HG03342 (cell line): ENCODE results near the gene FHOD1.

Experiments used
- ATAC-seq: cut with Tn5 transposase; IDR thresholded peaks from one replicate; pipeline ENCODE4 v1.9.1; 2021; ENCODE audit warnings: mild to moderate bottlenecking, moderate library complexity; ENCODE audit not compliant: unreplicated experiment

Gene FHOD1

DNA sequence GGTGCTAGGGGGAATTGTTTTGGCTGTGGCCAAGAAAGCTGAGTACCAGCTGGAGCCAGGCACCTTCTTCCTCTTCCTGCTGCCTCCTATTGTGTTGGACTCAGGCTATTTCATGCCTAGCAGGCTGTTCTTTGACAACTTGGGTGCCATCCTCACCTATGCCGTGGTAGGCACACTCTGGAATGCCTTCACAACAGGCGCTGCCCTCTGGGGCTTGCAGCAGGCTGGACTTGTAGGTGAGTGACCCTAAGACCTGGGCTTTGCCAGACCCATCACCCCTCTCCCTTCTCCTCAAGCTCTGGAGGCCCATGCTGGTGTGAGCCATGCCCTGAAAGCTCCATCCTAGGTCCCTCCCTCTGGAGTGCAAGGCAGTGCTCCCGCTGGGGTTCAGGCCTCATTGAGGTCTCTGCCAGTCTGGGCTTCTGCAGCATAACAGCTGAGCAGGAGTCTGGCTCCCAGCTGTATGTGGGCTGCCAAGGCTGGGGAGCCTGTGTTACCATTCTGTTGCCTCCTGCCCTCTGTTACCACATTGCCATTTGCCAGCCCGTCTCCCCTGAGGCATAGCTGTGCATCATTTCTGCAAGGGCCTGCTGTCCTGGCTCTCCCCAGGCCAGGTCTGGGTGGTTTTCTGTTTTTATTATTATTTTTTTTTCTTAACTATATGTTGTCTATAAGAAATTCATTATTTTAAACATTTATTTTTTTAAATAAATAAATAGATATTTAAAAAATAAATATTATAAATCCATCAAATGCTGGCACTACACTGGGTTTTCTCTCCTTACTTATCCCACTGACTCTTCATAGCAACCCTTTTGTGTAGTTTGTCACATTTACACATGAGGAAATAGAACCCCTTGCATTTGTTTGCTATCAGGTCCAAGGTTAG is 5.6 kb upstream of the FHOD1 start:
- ATAC-seq = no peak

DNA sequence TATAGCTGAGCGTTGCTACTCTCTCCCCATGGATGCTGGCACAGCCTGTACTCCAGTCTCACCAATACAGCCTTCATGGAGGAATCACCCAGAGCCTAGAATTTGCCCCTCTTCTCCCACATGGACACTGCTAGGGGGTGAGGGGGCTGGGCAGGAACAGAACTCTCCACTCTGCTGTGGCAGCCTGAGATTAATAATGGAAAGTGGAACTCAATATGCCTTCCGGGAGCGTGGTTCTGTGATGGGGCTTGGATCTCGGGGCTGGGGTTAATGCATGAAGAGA is 2.7 kb upstream of the FHOD1 start:
- no peak for ATAC-seq

DNA sequence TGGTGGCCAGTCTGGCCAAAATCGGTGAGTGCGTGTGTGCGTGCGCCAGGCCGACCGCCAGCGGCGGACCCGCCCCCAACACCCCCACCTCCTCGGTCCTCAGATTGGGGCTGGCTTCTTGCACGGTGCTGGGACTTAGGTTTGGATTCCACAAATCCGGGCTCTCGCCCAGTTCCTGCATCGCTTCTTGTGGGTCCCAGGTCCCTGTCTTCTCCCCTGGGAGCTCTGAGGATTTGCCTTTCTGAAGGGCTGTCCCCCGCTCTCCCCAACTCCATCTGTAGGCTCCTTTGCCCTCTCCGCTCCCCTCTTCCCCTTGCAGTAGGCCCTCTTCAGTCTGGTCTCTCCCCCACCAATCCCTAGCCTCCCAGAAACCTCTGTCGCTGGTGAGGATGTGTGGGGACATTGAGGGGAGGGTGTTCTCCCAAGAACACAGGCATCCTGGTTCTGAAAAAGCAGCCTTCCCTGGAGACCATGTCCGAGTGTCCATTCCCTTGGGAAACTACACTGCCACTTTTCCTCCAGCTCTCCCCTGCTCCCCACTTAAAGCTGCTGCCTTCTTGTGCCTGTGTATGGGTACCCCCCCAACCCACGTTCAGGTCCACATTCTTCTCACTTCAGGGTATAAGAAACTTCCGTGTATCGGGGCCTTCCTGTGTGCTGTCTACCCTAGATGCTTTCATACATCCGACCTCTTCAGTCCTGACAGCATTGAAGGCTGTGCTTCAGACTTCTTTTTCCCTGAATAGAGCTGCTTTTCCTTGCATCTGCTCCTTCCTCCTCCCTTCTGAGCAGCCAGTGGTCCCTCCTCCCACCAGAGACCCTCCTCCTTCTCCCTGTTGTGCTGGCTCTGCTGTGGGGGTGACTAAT is 2.1 kb upstream of the FHOD1 start:
- ATAC-seq = no peak

DNA sequence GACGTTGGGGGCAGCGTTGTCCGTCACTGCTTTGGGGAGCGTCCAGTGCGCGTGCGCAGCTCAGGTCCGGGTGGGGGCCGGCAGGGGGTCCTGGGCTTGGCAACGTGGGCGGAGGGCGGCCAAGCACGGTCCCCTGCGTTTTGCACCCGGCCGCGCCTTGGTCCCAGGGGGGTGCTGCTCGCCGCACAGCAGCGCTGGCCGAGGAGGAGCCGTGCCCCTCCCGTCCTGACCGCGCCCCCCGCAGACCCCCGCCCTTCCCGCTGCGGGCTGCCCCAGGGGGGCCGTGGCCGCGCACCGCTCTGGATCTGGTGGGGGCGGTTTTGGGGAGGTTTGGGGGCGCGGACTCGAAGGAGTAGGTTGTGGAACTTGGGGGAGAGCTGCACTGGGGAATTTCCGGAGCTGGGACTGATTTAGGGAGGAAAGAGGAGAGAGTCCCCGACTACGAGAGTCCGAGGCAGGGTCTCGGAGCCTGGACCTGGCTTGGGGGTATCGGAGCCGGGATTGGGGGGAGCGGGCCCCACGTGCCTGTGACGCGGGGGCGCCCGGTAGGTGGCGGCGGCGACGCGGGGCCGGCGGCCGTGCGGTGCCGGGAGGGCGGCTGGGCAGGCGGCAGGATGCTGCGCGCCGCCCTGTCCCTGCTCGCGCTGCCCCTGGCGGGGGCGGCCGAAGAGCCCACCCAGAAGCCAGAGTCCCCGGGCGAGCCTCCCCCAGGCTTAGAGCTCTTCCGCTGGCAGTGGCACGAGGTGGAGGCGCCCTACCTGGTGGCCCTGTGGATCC is 1.3 kb upstream of the FHOD1 start, which contains the start of gene SLC9A5:
TSS of gene SLC9A5 (plus strand) at position 579 of the 777 bp plus-strand sequence. CDS start at position 615, 36 bp downstream.
- ATAC-seq = no peak

DNA sequence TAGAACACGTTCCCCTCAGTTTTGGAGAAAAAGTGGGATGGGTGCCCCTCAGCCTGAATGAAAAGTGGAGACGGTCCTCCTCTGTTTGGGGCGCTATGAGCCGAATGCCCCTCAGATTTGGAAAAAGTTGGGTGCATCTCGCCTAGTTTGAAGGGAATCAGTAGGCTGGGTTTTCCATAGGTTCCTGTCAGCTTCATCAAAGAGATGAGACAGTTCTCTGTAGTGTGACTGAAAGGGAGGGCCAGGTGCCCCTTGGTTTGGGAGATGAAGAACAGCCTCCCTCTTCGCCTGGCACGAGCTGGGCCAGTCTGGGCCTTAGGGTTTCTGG is 756 bp upstream of the FHOD1 start:
- no peak for ATAC-seq

DNA sequence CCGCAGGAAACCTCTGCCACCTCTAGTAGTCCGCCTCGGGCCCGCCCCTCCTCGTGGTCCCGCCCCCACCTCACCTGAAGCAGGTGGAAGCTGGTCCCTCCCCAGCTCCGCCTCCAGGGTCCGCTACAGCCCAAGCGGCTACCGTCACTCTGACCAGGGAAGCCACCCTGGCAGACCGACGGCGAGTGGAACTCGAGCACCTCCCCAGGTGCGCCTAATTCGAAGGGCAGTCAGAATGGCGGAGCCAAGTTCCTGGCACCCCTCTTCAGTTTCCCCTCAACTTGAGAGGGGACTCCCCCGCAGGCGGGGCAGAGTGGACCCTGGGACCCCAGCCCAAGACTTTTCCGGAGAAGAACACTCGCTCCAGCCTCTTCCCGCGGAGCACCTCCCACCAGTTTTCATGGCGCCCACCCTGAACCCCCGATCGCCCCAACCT is 507 bp downstream of the FHOD1 start:
- ATAC-seq = no peak

DNA sequence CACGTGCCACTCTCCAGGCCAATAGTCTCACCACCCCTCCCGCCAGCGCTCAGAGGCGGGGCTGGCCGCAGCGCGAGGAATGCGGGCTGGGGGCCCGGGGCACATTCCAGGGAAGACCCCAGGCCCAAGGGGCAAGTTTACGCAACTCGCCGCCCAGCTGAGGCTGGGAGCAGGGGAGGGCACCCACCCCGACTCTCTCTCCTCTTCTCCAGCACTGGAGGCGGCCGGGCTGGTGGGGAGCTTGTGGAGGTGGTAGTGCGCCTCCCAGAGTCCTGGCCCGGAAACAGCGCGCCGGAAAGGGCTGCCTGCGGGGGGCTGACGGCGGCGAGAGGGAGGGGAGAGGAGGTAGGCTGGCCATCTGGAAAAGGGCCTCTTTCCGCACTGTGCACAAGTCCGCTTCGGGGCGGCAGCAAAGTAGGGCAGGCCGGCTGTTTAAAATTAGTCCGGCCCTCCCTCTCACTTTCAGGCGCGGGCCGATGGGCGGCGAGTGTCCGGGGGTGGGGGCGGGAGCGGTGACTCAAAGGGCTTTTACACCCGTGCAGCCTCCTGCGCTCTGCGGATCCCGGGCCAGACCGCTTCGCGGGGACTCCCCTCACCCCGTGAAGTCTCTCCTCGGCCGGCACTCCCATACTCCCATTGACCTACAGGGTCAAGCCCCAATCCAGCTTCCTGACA is 1.1 kb downstream of the FHOD1 start:
- no peak for ATAC-seq

DNA sequence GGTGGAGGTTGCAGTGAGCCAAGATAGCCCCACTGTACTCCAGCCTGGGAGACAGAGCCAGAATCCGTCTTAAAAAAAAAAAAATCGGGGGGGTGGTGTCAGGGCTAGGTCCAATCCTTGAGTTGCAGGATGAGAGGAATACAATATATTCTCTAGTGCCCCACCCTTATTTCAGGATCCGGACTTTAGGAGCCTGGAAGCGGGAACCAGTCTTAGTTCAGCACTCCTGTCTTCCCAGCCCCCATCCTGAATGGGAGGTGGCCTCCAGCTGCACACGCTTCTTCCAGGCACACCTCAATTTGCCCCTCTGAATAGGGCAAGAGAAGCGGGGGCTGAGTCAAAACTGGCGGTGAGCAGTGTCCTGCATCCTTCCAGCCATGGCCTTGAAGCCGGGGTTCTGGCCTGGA is 1.6 kb downstream of the FHOD1 start:
- ATAC-seq = no peak

DNA sequence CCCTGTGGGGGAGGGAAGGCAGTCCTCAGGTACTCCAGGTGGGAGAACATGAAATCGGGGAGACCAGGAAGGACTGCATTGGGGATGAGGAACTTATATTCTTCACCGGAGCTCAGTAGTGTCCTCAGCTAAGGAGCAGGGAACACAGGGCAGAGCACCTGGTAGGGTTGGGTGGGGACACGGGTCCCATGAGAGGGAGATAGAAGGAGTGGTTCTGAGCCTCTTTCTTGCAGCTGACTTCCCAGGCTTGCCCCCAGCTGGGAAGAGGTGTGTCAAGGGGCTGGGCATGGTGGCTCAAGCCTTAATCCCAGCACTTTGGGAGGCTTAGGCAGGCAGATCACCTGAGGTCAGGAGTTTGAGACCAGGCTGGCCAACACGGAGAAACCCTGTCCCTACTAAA is 2.1 kb downstream of the FHOD1 start:
- no peak for ATAC-seq

DNA sequence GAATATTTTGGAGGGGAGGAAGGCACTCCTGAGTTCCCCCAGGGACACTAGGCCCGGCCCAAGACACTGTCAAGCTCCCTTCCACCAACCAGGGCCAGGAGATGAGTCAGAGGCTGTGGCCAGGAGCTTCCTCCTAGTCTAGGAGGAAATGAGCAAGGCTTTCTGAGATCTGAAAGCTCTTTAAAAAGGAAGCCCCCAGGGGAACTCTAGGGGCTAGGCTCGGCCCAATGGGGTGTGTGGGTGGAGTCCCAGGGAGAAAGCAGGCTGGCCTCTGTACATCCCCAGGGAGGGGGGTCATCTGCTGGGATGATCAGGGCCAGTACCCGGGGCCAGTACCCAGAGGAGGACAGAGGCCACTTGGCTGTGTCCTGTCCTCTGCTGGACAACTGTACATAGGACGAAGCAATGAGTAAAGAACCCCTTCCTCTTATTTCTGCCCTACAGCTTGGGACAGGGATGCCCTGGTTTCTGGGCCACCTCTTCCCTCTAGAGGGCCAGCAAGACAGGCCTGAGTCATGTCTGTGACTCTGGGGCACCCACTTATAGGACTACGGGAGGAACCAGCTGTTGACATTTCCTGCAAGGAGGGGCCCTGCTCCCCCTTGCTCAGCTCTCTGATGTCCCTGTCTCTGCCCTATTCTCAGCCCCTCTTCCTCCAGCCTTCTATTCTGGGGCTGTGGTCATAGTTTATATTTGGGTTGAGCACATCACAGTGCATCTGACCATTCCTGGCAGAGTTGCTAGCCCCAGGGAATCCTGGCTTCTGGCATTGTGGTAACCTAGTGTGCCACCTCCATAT is 2.7 kb downstream of the FHOD1 start:
- ATAC-seq = peak; percentile 64

DNA sequence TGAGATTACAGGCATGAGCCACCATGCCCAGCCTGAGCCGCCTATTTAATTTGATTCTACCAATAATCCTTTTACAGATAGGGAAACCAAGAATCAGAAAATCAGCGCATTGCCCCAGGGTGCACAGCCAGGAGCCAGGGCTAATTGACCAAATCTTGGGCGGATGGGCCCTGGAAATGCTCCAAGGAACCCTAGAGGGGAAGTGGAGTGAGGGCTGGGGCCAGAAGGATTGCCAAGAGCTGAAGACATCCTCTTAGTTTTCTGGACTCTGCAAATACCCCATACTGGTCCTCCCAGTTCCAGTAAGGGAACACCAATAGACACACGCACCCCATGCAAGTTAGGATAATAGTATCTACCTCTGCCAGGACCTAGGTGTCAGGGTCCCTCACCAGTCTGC is 3.8 kb downstream of the FHOD1 start:
- ATAC-seq = no peak

DNA sequence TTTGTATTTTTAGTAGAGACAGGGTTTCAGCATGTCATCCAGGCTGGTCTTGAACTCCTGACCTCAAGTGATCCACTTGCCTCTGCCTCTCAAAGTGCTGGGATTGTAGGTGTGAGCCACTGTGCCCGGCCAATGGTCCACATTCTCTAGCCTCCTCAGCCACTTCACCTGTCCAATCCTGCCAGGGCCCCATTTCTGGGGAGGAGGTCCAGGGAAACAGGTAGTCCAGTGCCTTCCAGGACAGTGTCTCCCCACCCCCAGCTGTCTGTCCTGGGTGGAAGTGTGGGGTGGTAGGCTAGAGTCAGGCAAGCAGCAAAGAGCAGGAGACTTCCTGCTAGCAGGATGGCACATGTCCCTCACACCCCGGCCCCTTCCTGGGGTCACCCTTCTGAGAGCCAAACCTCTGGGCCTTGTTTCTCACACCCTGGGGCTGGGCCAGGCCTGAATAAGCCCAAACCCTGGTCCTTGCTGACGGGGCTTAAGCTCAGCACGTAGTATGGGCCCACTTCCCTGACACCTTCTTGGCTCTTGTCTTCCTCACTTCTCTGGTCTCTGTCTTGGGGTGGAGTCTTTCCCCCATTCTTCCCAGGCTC is 5.0 kb downstream of the FHOD1 start:
- no peak for ATAC-seq

DNA sequence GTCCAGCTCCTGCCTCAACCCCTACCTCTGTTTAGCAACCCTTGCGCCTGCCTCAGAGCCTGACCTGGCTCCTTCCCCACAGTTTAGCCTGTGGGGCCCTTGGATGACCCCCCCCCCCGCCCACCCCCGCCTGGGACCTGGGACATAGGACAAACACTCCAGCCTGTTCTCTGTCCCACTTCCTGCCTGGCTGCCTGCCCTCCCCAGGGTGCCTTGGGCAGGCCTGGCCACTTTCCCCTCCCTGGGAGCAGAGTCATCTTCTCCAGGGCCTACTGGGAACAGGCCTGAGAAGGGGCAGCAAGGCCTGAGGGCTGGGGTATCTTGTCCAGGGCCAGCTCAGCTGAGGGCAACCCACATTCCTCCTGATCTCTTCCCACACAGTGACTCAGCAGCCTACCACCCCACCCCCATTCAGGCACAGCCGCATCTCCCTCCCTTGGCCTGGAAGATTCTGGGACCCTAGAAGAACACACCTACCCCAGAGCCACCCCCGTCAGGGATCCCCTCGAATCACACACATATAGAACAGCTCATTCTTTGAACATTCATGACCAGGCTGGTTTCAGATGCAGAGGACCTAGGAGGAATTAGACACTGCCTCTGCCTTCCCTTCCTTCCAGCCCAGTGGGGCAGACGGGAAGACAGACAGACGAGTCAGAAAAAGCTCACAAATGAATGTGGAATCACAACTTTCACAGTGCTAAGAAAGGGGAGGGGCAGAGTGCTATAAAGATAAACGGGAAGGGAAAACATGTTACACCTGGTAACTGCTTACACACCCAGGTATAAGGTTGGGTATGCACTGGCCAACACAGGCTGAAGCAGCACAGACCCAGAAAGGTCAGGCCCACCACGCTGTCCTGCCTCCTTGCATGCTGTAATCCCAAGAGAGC is 6.0 kb downstream of the FHOD1 start:
- ATAC-seq = no peak

DNA sequence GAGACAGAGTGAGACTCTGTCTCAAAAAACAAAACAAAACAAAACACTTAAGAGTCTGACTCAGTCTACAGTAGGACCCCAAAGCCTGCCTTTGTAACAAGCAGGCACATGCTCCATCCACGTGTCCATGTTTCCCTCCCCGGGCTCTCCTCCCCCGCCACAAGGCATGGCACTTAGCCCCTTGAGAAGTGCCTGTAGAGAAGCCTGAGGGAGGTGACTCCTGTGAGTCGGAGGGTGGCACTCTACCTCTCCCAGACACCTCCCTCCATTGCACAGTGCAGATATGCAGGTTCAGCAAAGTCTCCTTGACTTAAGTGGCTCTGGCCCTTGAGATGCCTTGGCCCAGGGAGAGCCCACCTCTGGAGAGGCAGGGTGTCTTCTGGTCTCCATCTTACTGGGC is 6.8 kb downstream of the FHOD1 start:
- ATAC-seq = no peak

DNA sequence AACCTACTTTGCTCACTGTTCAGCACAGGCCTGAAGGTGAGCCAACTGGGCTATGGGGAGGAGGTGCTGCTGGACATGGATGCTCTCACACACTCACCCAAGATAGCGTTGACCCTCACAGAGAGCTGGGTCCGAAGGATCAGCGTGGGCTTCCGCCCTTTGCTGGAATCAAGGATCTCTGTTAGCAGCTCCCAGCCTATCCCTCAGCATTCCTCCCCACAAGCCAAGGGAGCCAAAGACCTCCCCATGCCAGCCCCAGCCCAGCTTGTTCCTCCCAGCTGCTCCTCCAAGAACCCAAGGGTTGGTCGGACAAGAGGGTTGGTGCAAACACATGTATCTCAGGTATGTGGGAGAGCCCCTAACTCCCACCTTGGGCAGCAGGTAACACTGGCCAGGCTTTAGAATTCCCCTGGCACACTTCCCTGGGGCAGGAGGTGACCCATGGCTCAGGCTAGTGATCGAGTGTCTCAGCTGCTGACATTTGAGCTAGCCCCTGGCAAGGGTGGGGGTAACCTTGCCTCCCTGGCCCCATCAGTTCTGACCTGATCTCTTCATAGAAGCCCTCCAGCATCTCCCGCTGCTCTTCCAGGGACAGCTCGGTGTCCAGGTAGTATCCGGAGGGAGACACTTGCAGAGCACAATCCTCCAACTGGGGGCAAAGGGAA is 8.3 kb downstream of the FHOD1 start:
- no peak for ATAC-seq

DNA sequence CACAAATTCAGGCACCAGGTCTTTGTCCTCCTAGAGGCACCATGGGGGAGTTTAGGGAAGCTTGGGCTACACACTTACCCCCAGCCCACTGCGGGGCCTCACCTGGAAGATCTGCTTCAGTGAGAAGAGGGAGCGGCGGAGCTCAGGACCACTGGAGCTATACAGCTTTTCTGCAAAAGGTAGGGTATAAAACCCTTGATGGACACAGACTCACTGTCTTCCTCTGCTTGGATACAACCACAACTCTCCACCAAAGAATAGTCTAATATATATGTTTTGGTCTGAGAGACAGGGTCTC is 9.1 kb downstream of the FHOD1 start:
- no peak for ATAC-seq

DNA sequence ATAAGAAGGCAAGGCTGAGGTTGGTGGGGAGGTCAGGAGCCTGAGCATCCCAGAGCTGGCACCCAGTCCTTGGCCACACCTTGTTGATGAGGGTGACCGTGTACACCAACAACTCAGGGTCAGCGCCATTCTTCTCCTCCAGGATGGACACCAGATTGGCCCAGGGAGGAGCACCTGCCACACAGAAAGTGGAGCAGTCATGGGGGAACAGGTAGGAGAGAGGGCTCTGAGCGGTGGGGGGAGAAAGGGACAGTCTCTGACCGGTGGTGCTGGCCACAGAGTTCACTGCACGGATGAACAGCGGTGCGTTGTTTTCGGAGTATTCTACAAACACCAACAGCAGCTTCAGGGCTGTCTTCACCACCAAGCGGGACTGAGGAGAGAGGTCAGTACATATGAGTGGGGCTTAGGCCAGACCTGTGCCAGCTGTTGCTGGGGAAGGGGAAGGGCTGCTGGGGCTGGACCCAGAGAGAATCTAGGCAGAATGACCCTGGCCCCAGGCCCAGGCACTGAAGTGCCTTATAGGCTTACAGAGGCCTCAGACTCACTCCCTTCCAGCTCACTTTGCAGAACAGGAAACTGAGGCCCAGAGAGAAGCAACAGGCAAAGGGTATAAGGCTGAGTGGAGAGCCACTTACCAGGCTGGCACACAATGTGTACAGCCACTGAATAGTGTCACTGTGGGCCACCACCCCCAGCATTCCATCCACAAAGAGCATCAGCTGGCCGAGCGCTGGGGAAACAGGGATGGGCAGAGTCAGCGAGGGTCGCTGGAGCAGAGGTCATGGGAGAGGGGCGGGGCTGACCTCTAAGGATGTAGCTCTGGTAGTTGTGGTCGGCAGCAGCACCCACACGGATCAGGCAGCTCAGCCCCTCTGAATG is 9.6 kb downstream of the FHOD1 start:
- no peak for ATAC-seq
